Dendritic cell treated with granulocyte-macrophage colony-stimulating factor and Interleukin-4, amounts not matched to agents 40 ng/mL and 50 ng/mL, for 4 days (primary cell): ENCODE data around the gene FAM171A2.

Experiments
- H3K27ac Mint-ChIP-seq: one replicate; pipeline ENCODE4 v1.8.0; 2022; ENCODE audit warnings: mild to moderate bottlenecking, mixed read lengths
- H3K27me3 Mint-ChIP-seq: one replicate; pipeline ENCODE4 v1.8.0; 2022; ENCODE audit warnings: mild to moderate bottlenecking, mixed read lengths
- H3K36me3 Mint-ChIP-seq: one replicate; pipeline ENCODE4 v1.8.0; 2022; ENCODE audit warnings: low read depth, mixed read lengths
- H3K4me1 Mint-ChIP-seq: one replicate; pipeline ENCODE4 v1.8.0; 2022; ENCODE audit warnings: low read depth, mixed read lengths
- H3K4me3 Mint-ChIP-seq: one replicate; pipeline ENCODE4 v1.8.0; 2022; ENCODE audit warnings: mild to moderate bottlenecking, moderate library complexity, mixed read lengths
- H3K9me3 Mint-ChIP-seq: one replicate; pipeline ENCODE4 v1.8.0; 2022; ENCODE audit warnings: mixed read lengths
- intact Hi-C: fragments of 100-400 bp; cut with micrococcal nuclease; formaldehyde crosslinking; loops from one replicate; pipeline ENCODE4 v1.15.0; 2022

FAM171A2 gene

DNA sequence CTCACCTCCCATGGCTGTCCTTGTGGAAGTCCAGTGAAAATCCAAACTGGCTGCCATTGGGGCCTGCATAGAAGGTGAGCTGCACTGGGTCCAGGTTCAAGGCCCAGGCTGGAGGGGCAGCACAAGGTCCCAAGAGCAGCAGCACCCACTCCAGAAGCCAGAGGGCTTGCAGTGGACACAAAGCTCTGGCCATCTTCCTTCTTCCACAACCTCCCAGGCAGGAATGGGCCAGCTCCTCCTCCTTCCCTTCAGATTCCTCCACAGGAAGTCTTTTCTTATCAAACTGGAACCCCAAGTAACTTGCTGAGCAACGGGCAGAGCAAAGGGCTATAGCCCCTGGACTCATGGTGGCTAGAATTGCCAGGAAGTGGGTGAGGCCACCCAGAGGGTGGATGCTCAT lies 25.6 kb upstream of the FAM171A2 start, which contains the start of gene ITGA2B:
ITGA2B (minus strand) TSS at position 369 of the 400 bp plus-strand sequence; CDS start at position 193, 176 bp downstream.
- Mint-ChIP-seq H3K27me3 (peaks cover 29% of the 10 kb centered on the region), H3K27ac (peak within 1 kb of the TSS; percentile 44), H3K4me1 (peaks cover 27% of the 10 kb centered on the region), H3K36me3 (no peaks in the 10 kb centered on the region), H3K9me3 (no peaks in the 10 kb centered on the region), H3K4me3 (no peak within 1 kb of the TSS)
- intact Hi-C loops = no loop called here

DNA sequence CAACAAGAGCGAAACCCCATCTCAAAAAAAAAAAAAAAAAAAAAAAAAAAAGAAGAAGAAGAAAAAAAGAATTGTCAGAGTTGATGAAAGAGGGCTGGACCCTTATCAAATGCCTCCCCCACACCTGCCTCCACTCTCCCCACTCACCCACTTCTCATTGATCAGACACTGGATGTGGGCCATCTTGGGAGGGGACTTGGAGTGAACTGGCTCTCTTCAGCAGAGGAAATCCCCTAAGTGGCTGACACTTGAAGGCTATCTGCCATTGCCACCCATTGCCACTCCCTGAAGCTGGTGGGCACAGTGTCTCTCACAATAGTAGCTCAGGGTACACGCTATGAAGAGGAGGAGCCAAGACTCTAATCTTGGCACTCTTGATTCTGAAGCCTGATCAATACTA lies 24.2 kb upstream of the FAM171A2 start:
- Mint-ChIP-seq H3K27ac (no peak overlapping the region), H3K4me1 (peaks cover 27% of the 10 kb centered on the region), H3K27me3 (peaks cover 43% of the 10 kb centered on the region), H3K4me3 (no peak overlapping the region), H3K9me3 (no peaks in the 10 kb centered on the region), H3K36me3 (no peaks in the 10 kb centered on the region)
- intact Hi-C loops = no loop called here

DNA sequence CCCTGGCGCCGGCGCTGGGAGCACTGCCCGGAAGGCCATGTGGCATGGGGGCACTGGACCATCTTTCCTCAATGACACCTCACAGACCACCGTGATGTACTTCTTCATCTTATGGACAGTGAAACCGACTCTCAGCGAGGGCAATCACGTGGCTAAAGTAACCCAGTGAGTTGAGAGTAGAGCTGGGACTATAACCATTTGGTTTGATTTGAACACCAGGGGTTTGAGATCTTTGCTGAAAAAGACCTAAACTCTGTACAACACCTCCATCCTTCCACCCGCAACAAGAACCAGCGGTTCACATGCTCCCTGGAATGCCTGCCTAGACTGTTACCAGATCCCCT lies 22.5 kb upstream of the FAM171A2 start:
- intact Hi-C loops = no loop called here
- H3K9me3 Mint-ChIP-seq = no peaks in the 10 kb centered on the region
- peak overlapping the region; percentile 21 for H3K27ac Mint-ChIP-seq
- peaks cover 55% of the 10 kb centered on the region for H3K27me3 Mint-ChIP-seq
- H3K36me3 Mint-ChIP-seq = no peaks in the 10 kb centered on the region
- H3K4me3 Mint-ChIP-seq = peak overlapping the region; percentile 80
- peaks cover 39% of the 10 kb centered on the region for H3K4me1 Mint-ChIP-seq

DNA sequence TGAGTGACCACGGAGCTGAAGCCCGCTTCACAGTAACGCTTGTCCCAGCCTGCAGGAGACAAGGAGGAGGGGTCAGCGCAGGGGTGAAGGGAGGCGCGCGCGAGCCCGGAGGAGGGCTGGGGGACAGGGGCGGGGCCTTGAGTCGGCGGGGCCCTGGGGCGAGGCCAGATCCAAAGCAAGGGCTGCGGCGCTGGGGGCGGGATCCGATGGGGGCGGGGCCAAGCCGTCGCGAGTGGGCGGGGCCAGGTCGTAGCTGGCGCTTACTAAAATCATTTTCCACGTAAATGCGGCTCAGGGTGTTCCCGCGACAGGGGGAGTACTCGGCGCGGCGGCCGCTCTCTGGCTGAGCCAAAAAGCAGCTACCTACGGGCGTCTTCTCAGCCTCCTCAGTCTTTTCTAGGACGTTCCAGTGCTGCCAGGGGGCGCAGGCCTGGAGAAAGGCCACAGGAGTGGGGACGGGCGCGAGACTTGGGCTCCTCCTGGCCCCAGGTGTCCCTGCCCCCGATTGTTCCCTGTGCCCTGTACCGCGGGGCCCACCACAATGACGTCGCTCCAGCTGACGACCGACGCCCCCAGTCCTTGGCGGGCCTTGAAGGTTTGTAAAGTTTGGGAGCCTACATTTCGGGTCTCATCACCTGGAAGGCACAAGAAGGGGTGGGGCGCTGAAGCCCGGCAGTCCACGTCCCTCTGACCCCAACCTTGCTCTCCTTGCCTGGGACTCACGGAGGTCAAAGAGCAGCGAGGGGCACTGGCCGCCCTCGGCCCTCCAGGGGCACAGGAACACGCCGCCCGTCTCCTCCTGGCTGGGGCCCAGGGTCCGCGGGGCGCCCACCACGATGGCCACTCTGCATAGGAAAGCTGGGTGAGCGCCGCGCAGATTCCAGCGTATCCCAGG lies 21.9 kb upstream of the FAM171A2 start:
- Mint-ChIP-seq H3K36me3 (no peaks in the 10 kb centered on the region), H3K9me3 (no peaks in the 10 kb centered on the region), H3K27me3 (peaks cover 55% of the 10 kb centered on the region), H3K4me3 (peak overlapping the region; percentile 80), H3K4me1 (peaks cover 38% of the 10 kb centered on the region), H3K27ac (peak overlapping the region; percentile 21)
- intact Hi-C loops = no loop called here

DNA sequence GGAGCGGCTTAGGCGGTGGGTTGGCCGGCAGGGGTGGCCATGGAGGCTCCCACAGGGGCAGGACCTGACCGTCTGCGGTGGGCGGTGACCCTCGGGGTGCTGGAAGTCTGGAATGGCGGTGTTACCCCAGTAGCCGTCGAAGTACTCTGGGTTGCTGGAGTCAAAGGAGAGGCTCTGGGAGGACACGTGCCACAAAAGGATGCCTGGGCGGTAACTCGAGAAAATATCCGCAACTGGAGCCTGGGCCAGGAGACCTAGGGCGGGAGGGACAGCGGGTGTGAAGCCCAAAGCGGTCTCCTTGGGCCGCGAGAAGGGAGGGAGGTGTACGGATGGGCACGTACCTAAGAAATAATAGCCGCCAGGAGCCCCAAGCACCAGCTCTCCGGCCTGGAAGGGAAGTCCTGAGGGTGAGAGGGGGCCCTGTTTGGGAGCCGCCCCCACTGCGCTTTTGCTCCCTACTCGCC lies 21.2 kb upstream of the FAM171A2 start:
- Mint-ChIP-seq H3K27ac (peak overlapping the region; percentile 21), H3K27me3 (peaks cover 56% of the 10 kb centered on the region)
- intact Hi-C loops = no loop called here

DNA sequence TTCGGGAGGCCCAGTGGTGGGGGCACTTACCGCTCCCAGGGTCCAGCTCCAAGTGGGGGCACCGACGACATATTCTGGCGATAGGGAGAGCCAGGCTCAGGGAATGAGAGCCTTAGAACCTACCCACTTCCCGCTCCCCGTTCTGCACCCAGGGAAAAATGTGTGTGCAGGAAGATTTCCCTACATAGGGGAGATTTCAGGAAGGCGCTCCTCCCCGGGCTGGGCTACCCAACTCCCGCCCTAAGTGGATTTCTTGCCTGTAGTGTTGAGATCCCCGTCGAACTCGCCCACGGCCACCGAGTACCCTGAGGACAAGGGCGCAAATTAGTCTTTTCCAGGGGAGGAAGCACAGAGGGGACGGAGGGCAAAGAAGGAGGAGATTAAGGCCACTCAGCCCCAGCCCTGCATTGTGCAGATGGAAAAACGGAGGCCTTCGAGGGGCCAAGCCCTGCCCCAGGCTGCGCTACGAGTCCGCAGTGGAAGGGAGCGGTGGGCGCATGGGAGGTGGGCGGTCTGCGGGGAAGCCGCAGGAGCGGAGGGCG lies 20.7 kb upstream of the FAM171A2 start:
- H3K36me3 Mint-ChIP-seq = no peaks in the 10 kb centered on the region
- peaks cover 26% of the 10 kb centered on the region for H3K4me1 Mint-ChIP-seq
- no peaks in the 10 kb centered on the region for H3K9me3 Mint-ChIP-seq
- H3K27ac Mint-ChIP-seq = no peak overlapping the region
- intact Hi-C loops = no loop called here
- H3K27me3 Mint-ChIP-seq = peaks cover 55% of the 10 kb centered on the region
- H3K4me3 Mint-ChIP-seq = peak overlapping the region; percentile 80

More for the DNA sequence above, 21.2 kb upstream of the FAM171A2 start:
- Mint-ChIP-seq H3K4me1 (peaks cover 31% of the 10 kb centered on the region), H3K9me3 (no peaks in the 10 kb centered on the region), H3K36me3 (no peaks in the 10 kb centered on the region), H3K4me3 (peak overlapping the region; percentile 80)

DNA sequence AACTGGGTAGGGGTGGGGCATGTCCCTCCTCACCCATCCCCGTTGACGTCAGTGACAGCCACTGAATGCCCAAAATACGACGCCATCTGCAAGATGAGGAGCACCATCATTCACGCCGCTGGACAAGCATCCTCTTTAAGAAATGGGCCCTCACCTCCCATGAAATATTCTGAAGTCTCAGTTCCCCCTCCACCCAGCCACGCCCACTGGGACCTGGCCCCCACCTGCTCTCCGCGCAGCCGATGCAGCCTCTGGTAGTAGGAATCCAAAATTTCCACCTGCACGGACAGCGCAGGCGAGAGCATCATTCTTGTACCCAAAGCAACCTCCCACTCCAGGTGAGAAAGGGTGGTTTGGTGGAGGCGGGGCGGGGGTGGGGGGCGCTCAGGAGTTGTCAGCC lies 20.2 kb upstream of the FAM171A2 start:
- Mint-ChIP-seq H3K4me3 (no peak overlapping the region), H3K36me3 (no peaks in the 10 kb centered on the region), H3K4me1 (peaks cover 21% of the 10 kb centered on the region), H3K9me3 (no peaks in the 10 kb centered on the region), H3K27me3 (peaks cover 55% of the 10 kb centered on the region), H3K27ac (no peak overlapping the region)
- intact Hi-C loops = no loop called here

DNA sequence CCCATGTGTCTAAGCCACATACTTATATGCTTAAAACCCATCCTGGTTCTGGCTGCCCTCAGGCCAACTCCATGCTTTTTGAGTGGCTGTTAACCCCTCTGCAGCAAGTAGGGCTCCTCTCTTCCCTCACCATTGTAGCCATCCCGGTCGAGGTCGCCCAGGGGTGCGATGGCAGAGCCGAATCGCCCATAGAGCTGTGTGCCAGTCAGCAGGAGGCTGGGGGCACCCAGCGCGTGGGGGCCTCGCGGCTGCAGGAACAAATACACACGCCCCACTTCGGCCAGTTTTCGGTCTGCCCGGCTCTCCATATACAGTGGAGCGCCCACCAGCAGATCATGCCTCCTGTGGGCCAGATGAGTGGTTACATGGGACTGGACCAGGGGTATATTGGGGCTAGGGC lies 19.7 kb upstream of the FAM171A2 start:
- Mint-ChIP-seq H3K9me3 (no peaks in the 10 kb centered on the region), H3K27ac (no peak overlapping the region), H3K27me3 (peaks cover 57% of the 10 kb centered on the region), H3K36me3 (no peaks in the 10 kb centered on the region), H3K4me3 (no peak overlapping the region), H3K4me1 (peaks cover 21% of the 10 kb centered on the region)
- intact Hi-C loops = no loop called here

DNA sequence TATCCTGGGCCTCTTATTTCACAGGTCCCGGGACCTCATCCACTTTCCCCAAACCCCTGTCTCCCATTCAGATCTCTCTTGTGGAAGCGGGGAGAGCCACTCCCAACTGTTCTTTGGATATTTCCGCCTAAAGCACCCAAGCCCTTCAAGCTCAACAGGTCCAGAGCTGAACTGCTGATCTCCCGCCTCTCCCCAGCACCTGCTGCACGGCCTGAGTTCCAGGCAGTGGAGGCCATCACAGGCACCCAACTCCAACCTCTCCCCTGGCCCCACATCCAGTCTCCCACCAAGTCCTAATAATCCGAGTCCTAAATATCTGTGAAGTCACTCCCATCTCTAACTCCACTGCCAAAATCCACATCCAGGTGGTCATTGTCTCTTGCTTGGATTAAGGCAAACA lies 19.3 kb upstream of the FAM171A2 start:
- Mint-ChIP-seq H3K27me3 (peaks cover 57% of the 10 kb centered on the region), H3K36me3 (no peaks in the 10 kb centered on the region), H3K4me1 (peaks cover 21% of the 10 kb centered on the region), H3K4me3 (no peak overlapping the region), H3K27ac (no peak overlapping the region), H3K9me3 (no peaks in the 10 kb centered on the region)
- intact Hi-C loops = no loop called here

DNA sequence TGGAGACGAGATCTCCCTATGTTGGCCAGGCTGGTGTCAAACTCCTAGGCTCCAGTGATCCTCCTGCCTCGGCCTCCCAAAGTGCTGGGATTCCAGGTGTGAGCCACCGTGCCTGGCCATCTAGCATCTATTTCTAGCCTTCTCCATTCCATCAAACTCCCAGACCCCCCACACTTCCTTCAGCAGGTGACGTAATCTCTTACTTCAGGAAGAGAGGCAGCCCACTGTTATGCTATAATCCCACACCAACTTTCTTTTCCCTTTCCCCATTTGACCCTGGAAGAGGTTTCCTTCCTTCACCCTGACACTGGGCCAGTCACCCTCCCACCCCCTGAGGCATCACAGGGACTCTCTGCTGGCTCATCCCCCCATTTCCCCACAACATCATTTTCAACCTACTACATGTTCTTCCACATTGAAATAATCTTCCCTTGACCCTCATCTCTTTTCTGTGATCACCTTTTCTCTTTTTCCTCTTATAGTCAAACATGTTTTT lies 18.2 kb upstream of the FAM171A2 start:
- H3K27me3 Mint-ChIP-seq = peaks cover 50% of the 10 kb centered on the region
- intact Hi-C loops = no loop called here
- H3K4me1 Mint-ChIP-seq = peaks cover 21% of the 10 kb centered on the region
- H3K27ac Mint-ChIP-seq = no peak overlapping the region
- no peak overlapping the region for H3K4me3 Mint-ChIP-seq
- no peaks in the 10 kb centered on the region for H3K36me3 Mint-ChIP-seq
- H3K9me3 Mint-ChIP-seq = no peaks in the 10 kb centered on the region

DNA sequence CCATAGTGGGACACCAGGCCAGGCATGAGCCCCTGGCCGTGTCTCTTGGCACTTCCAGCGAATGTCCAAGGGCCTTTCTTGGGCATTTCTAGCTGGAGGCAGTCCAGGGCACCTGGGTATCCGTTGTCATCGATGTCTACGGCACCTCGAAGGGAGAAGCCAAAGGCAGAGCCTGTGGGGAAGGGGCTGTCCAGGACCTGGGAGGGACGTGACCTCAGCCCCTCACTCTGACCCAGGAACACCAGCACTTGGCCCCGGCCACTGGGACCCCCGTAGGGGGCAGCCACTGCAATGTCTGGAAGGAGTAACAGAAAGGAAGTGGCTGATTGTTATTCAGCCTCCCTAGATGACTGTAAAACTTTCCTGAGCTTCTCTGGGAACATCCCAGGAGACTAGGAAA lies 17.1 kb upstream of the FAM171A2 start:
- no peaks in the 10 kb centered on the region for H3K9me3 Mint-ChIP-seq
- intact Hi-C loops = no loop called here
- no peak overlapping the region for H3K4me3 Mint-ChIP-seq
- H3K27ac Mint-ChIP-seq = no peak overlapping the region
- peaks cover 45% of the 10 kb centered on the region for H3K27me3 Mint-ChIP-seq
- no peaks in the 10 kb centered on the region for H3K36me3 Mint-ChIP-seq
- peaks cover 21% of the 10 kb centered on the region for H3K4me1 Mint-ChIP-seq

DNA sequence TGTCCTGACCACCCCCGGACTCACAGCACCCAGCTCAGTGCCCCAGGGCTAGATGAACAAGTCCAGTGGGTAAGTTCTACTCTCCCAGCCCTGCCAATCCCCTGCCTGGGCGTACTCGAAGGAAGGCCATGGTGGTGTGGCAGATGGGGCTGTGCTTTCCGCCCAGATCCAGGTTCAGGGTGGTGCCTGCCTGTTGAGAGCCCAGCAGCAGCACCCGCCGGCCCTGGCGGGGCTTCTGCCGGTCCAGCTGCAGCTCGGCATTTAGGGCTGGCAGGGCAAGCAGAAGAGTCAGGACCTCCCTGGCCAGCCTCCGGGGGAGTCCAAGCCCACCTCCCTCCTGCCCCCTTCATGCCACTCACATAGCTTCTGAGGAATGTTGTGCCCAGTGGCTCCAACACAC lies 16.2 kb upstream of the FAM171A2 start:
- Mint-ChIP-seq H3K27me3 (peaks cover 40% of the 10 kb centered on the region), H3K4me3 (no peak overlapping the region), H3K4me1 (peaks cover 21% of the 10 kb centered on the region), H3K9me3 (no peaks in the 10 kb centered on the region), H3K27ac (no peak overlapping the region), H3K36me3 (no peaks in the 10 kb centered on the region)
- intact Hi-C loops = no loop called here

DNA sequence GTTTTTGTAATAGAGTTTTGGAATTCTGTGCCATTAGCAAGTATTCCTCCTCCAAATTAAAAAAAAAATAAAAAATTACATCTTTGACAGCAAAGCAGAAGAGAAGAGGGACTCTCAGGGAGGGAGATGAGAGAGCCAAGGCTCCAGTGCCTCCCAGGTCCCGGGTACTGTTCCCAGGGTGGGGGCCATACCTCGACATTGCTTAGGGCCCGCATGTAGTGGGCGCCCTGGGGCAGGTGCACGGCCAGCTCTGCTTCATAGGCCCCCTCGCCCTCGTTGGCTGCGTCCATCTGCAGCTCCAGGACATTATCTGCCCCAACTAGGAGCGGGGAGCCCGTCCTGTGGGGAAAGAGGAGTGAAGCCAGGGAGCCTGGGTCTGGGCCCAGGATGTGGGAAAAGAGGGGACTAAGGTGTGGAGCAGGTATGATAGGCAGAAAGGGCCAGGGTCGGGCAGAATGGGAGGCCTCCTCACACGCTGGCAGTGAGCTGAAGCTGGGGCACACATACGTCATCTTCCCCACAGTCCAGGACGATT lies 14.6 kb upstream of the FAM171A2 start:
- Mint-ChIP-seq H3K4me3 (no peak overlapping the region), H3K36me3 (no peaks in the 10 kb centered on the region), H3K27ac (no peak overlapping the region), H3K27me3 (peaks cover 35% of the 10 kb centered on the region), H3K4me1 (peaks cover 19% of the 10 kb centered on the region), H3K9me3 (no peaks in the 10 kb centered on the region)
- intact Hi-C loops = no loop called here

DNA sequence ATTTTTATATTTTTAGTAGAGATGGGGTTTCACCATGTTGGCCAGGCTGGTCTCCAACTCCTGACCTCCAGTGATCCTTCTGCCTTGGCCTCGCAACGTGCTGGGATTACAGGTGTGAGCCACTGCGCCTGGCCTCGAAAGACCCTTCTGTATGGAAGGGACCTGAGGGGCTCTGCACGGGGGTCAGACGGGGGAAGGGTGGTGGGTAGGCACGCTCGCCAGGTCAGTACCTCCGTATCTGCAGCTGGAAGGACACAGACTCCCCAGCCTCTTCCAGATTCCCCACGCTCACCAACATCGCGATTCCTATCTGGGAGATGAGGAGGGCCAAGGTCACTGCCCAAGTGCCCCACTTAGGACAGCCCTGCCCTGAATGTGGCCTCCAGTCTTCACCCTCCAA lies 13.1 kb upstream of the FAM171A2 start:
- Mint-ChIP-seq H3K4me1 (peaks cover 9% of the 10 kb centered on the region), H3K9me3 (no peaks in the 10 kb centered on the region), H3K27me3 (peaks cover 28% of the 10 kb centered on the region), H3K27ac (no peak overlapping the region), H3K4me3 (no peak overlapping the region), H3K36me3 (no peaks in the 10 kb centered on the region)
- intact Hi-C loops = no loop called here
